Measurements from ENCODE around the gene ALDOB.

ALDOB gene

GRCh38 chr9:101418518-101419430 lies 16.8 kb downstream of the ALDOB start:
- DNase-seq (ENCODE audit: extremely low spot score), result no peak
- TF ChIP-seq FOXA1 (IDR thresholded peaks at IDR 0.05), result no peak
- no peak for TF ChIP-seq SP1 (IDR thresholded peaks at IDR 0.05)
- TF ChIP-seq ARNT (IDR thresholded peaks at IDR 0.05), result no peak
- TF ChIP-seq L3MBTL2 (conservative IDR thresholded peaks at IDR 0.05), result no peak
- TF ChIP-seq CTBP1 (IDR thresholded peaks at IDR 0.05; ENCODE audit: borderline replicate concordance), result no peak
- no peak for TF ChIP-seq ELF4 (IDR thresholded peaks at IDR 0.05)
- no peak for TF ChIP-seq FOXM1 (IDR thresholded peaks at IDR 0.05; ENCODE audit: borderline replicate concordance)
- ChIA-PET CTCF (no interaction called here), POLR2A (interaction anchor here (1.0 kb wide), 1 partner anchor 20 kb away, joined by 4 read pairs; the partner anchor contains the start of genes MRPL50 and ZNF189)

GRCh38 chr9:101417977-101418376 lies 17.6 kb downstream of the ALDOB start:
- DNase-seq (ENCODE audit: extremely low spot score), result no peak
- ChIA-PET CTCF (no interaction called here), POLR2A (no interaction called here)
- TF ChIP-seq FOXM1 (IDR thresholded peaks at IDR 0.05; ENCODE audit: borderline replicate concordance) (no peak), ELF4 (IDR thresholded peaks at IDR 0.05) (no peak), SUZ12 (IDR thresholded peaks at IDR 0.05) (no peak), TARDBP (IDR thresholded peaks at IDR 0.05) (no peak), PKNOX1 (IDR thresholded peaks at IDR 0.05) (no peak), FOXK2 (IDR thresholded peaks at IDR 0.05) (no peak), L3MBTL2 (conservative IDR thresholded peaks at IDR 0.05) (no peak), NFRKB (IDR thresholded peaks at IDR 0.05) (no peak), CTBP1 (IDR thresholded peaks at IDR 0.05; ENCODE audit: borderline replicate concordance) (no peak), SP1 (IDR thresholded peaks at IDR 0.05) (no peak), LEF1 (IDR thresholded peaks at IDR 0.05; ENCODE audit: borderline replicate concordance) (no peak), ARNT (IDR thresholded peaks at IDR 0.05) (no peak), FOXA1 (IDR thresholded peaks at IDR 0.05) (no peak), BHLHE40 (IDR thresholded peaks at IDR 0.05; ENCODE audit: borderline replicate concordance) (no peak), ZNF384 (IDR thresholded peaks at IDR 0.05) (no peak), HDGF (IDR thresholded peaks at IDR 0.05; ENCODE audit: borderline replicate concordance) (no peak)

- CTCF ChIA-PET, result no interaction called here
- DNase-seq (ENCODE audit: extremely low spot score), result no peak
- TF ChIP-seq CTBP1 (IDR thresholded peaks at IDR 0.05; ENCODE audit: borderline replicate concordance) (no peak), ARNT (IDR thresholded peaks at IDR 0.05) (no peak), SP1 (IDR thresholded peaks at IDR 0.05) (no peak), FOXK2 (IDR thresholded peaks at IDR 0.05) (no peak), ELF4 (IDR thresholded peaks at IDR 0.05) (no peak), ZNF384 (IDR thresholded peaks at IDR 0.05) (no peak), HDGF (IDR thresholded peaks at IDR 0.05; ENCODE audit: borderline replicate concordance) (no peak), FOXM1 (IDR thresholded peaks at IDR 0.05; ENCODE audit: borderline replicate concordance) (no peak)
- POLR2A ChIA-PET, result interaction anchor here (1.3 kb wide), 1 partner anchor 19 kb away, joined by 3 read pairs; the partner anchor contains the start of gene ZNF189
Measured at GRCh38 chr9:101417389-101417788, 18.2 kb downstream of the ALDOB start.

- no peak for DNase-seq (ENCODE audit: extremely low spot score)
- POLR2A ChIA-PET, result no interaction called here
- CTCF ChIA-PET, result no interaction called here
- TF ChIP-seq LEF1 (IDR thresholded peaks at IDR 0.05; ENCODE audit: borderline replicate concordance), result no peak
- TF ChIP-seq TARDBP (IDR thresholded peaks at IDR 0.05), result no peak
- TF ChIP-seq PKNOX1 (IDR thresholded peaks at IDR 0.05), result no peak
- TF ChIP-seq FOXM1 (IDR thresholded peaks at IDR 0.05; ENCODE audit: borderline replicate concordance), result no peak
- TF ChIP-seq L3MBTL2 (conservative IDR thresholded peaks at IDR 0.05), result no peak
- TF ChIP-seq FOXA1 (IDR thresholded peaks at IDR 0.05), result no peak
- TF ChIP-seq FOXK2 (IDR thresholded peaks at IDR 0.05), result no peak
- TF ChIP-seq ARNT (IDR thresholded peaks at IDR 0.05), result no peak
- no peak for TF ChIP-seq ZNF384 (IDR thresholded peaks at IDR 0.05)
- no peak for TF ChIP-seq SP1 (IDR thresholded peaks at IDR 0.05)
Measured at GRCh38 chr9:101415578-101415977, 20.0 kb downstream of the ALDOB start.

- no peak for TF ChIP-seq ELF4 (IDR thresholded peaks at IDR 0.05)
- TF ChIP-seq FOXK2 (IDR thresholded peaks at IDR 0.05), result no peak
- TF ChIP-seq PKNOX1 (IDR thresholded peaks at IDR 0.05), result no peak
- no peak for TF ChIP-seq LEF1 (IDR thresholded peaks at IDR 0.05; ENCODE audit: borderline replicate concordance)
- TF ChIP-seq ZNF384 (IDR thresholded peaks at IDR 0.05), result no peak
- TF ChIP-seq BHLHE40 (IDR thresholded peaks at IDR 0.05; ENCODE audit: borderline replicate concordance), result no peak
- no peak for TF ChIP-seq L3MBTL2 (conservative IDR thresholded peaks at IDR 0.05)
- TF ChIP-seq ARNT (IDR thresholded peaks at IDR 0.05), result no peak
- TF ChIP-seq SUZ12 (IDR thresholded peaks at IDR 0.05), result no peak
- no peak for TF ChIP-seq FOXM1 (IDR thresholded peaks at IDR 0.05; ENCODE audit: borderline replicate concordance)
- no peak for TF ChIP-seq SP1 (IDR thresholded peaks at IDR 0.05)
- TF ChIP-seq CTBP1 (IDR thresholded peaks at IDR 0.05; ENCODE audit: borderline replicate concordance), result no peak
- no peak for TF ChIP-seq NFRKB (IDR thresholded peaks at IDR 0.05)
- TF ChIP-seq FOXA1 (IDR thresholded peaks at IDR 0.05), result no peak
- TF ChIP-seq TARDBP (IDR thresholded peaks at IDR 0.05), result no peak
- no peak for TF ChIP-seq HDGF (IDR thresholded peaks at IDR 0.05; ENCODE audit: borderline replicate concordance)
- ChIA-PET POLR2A (no interaction called here), CTCF (no interaction called here)
- no peak for DNase-seq (ENCODE audit: extremely low spot score)
Measured at GRCh38 chr9:101414839-101415238, 20.7 kb downstream of the ALDOB start.

GRCh38 chr9:101409079-101409477 lies 26.5 kb downstream of the ALDOB start:
- POLR2A ChIA-PET, result interaction anchor here (1.8 kb wide), 1 partner anchor 11 kb away, joined by 4 read pairs; the partner anchor contains the start of genes MRPL50 and ZNF189
- no peak for TF ChIP-seq FOXK2 (IDR thresholded peaks at IDR 0.05)
- no peak for TF ChIP-seq FOXM1 (IDR thresholded peaks at IDR 0.05; ENCODE audit: borderline replicate concordance)
- TF ChIP-seq ELF4 (IDR thresholded peaks at IDR 0.05), result no peak
- TF ChIP-seq TARDBP (IDR thresholded peaks at IDR 0.05), result no peak
- no peak for TF ChIP-seq LEF1 (IDR thresholded peaks at IDR 0.05; ENCODE audit: borderline replicate concordance)
- TF ChIP-seq SUZ12 (IDR thresholded peaks at IDR 0.05), result no peak
- no peak for DNase-seq (ENCODE audit: extremely low spot score)
- CTCF ChIA-PET, result no interaction called here
